Duodenal mucosa (tissue), 2 donors: Measurements from ENCODE around the gene CUX1.

Source experiments
- H3K27ac ChIP-seq: one replicate; pipeline ENCODE4 v1.7.0; 2013; ENCODE audit warnings: low read depth, low read length
- H3K27me3 ChIP-seq, 2 donors: one replicate each; pipeline ENCODE4 v1.7.0; 2013; ENCODE audit warnings: low read length in 2 of 2, control low read depth in 1 of 2; ENCODE audit not compliant: insufficient read depth in 2 of 2, control insufficient read depth in 1 of 2
- H3K36me3 ChIP-seq, 2 donors: one replicate each; pipeline ENCODE4 v1.7.0; 2013; ENCODE audit warnings: low read length in 2 of 2, control low read depth in 1 of 2; ENCODE audit not compliant: insufficient read depth in 2 of 2, control insufficient read depth in 1 of 2
- H3K4me1 ChIP-seq, 2 donors: one replicate each; pipeline ENCODE4 v1.7.0; 2013; ENCODE audit warnings: low read length in 2 of 2, control low read depth in 1 of 2; ENCODE audit not compliant: insufficient read depth in 2 of 2, control insufficient read depth in 1 of 2
- H3K4me3 ChIP-seq, 2 donors: one replicate each; pipeline ENCODE4 v1.7.0; 2013; ENCODE audit warnings: low read length in 2 of 2, low read depth in 1 of 2
- H3K9ac ChIP-seq, 2 donors: one replicate each; pipeline ENCODE4 v1.7.0; 2013; ENCODE audit warnings: low read length in 2 of 2, low read depth in 1 of 2
- H3K9me3 ChIP-seq, 2 donors: one replicate each; pipeline ENCODE4 v1.7.0; 2013; ENCODE audit warnings: low read length in 2 of 2, control low read depth in 1 of 2; ENCODE audit not compliant: control insufficient read depth in 1 of 2

Gene CUX1

DNA sequence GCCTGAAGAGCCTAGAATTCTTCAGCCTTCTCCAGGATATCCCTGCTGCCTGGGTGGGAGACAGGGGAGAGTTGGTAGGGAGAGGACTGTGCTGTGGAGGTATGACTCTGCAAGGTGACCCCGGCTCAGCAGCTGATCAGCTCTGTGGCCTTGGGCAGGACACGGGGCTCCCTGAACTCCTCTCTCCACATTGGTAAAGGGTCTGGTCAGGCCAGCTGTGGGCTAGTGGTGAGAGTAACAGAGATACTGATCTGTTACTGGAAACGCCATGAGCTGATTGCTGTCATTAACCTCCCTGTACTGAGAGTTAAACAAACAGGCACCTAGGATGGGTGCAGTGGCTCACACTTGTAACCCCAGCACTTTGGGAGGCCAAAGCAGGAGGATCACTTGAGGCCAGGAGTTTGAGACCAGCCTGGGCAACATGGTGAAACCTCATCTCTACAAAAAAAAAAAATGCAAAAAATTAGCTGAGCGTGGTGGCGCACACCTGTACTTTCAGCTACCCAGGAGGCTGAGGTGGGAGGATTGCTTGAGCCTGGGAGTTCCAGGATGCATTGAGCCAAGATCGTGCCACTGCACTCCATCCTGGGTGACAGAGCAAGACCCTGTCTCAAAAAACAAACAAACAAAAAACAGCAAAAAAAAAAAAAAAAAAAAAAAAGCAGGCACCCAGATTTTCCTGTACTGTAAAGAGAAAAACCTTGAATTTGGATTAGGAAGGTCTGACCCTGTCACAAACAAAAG, 151.5 kb downstream of the CUX1 start:
- Histone ChIP-seq H3K4me1 (no peaks in the 10 kb centered on the region), H3K9ac (no peak overlapping the region), H3K36me3 (no peaks in the 10 kb centered on the region), H3K9me3 (no peaks in the 10 kb centered on the region), H3K27ac (no peak overlapping the region), H3K4me3 (no peak overlapping the region), H3K27me3 (no peaks in the 10 kb centered on the region)

DNA sequence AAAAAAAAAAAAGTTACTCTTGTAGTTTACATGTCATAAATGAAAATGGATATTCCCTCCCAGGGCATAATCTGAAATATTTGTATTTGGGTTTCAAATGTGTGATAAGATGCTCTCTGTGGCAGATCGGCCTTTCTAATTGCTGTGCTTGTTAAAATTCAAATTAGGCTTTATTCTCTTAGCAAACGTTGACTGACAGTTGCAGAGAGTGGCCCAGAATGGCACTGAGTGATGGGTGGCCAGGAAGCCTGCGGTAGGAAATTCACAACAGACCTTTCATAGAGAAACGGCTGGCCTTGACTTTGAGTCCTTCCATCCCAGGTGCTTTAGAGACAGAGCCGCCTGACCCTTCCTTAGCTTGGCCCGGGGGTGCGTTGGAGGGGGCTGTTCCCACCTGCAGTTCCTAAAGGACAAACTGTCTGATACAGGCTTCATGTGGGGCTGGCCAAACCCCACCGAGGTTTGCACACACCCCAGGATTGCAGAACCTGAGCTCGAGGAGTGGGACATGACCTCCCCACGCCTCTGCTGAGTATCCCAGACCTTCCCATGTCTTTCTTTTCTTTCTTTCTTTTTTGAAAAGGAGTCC, 152.7 kb downstream of the CUX1 start:
- Histone ChIP-seq H3K36me3 (no peaks in the 10 kb centered on the region), H3K4me3 (no peak overlapping the region), H3K27ac (no peak overlapping the region), H3K9me3 (no peaks in the 10 kb centered on the region), H3K4me1 (no peaks in the 10 kb centered on the region), H3K27me3 (no peaks in the 10 kb centered on the region), H3K9ac (no peak overlapping the region)

DNA sequence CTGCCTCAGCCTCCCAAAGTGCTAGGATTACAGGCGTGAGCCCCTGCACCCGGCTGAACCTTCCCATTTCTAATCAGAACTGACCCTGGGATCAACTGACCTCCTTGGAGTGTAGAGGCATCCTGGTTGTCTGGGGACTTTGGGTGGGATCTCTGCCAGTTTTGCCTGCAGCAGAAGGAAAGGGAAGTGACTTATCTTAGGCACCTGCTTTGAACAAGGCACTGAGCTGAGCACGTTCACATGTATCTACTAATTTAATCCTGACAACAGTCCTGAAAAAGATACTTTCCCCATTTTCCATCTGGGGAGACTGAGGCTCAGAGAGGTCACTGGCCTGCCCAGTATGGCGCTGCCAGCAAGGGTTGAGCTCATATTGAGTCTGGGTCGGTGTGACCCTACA, 153.4 kb downstream of the CUX1 start:
- no peaks in the 10 kb centered on the region for H3K36me3 ChIP-seq
- H3K9ac ChIP-seq = no peak overlapping the region
- H3K4me3 ChIP-seq = no peak overlapping the region
- H3K27ac ChIP-seq = no peak overlapping the region
- H3K27me3 ChIP-seq = no peaks in the 10 kb centered on the region
- H3K4me1 ChIP-seq = no peaks in the 10 kb centered on the region
- no peaks in the 10 kb centered on the region for H3K9me3 ChIP-seq

DNA sequence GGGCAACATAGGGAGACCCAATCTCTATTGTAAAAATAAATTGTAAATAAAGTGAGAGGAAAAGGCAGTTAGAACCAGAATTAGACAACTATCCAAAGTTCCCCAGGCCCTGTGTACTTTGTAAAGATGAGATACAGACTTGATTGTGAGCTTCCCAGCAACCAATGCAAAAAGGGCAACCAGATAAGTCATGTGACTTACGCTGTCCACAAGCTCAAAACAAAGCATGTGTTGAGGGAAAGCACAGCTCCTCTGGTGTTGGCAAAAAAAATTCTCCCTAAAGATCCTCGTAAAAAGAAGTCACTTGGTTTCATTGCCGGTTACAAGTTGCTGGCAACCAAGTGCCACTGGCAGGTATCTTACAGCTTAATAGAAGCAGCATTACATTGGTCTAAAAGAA, 154.0 kb downstream of the CUX1 start:
- Histone ChIP-seq H3K27ac (no peak overlapping the region), H3K36me3 (no peaks in the 10 kb centered on the region), H3K9me3 (no peaks in the 10 kb centered on the region), H3K27me3 (no peaks in the 10 kb centered on the region), H3K9ac (no peak overlapping the region), H3K4me3 (no peak overlapping the region), H3K4me1 (no peaks in the 10 kb centered on the region)

DNA sequence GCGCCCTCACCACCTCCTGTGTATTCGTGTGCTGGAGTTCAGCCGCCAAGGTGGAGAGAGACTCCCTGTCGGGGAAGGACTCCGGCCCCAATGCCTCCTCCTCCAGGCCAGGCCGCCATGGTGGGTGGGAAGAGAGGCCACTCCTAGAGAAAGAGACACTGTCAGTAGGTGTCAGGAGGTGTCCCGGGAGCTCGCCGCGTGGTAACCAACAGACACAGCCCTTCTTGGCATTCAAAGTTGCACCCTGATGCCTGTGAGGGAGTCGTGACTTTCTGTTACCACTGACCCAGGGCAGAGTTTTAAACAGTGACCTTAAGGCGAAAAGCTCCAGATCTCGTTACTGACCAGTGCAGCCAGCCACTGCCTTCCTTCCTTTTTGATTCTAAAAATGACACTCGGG, 155.2 kb downstream of the CUX1 start:
- no peaks in the 10 kb centered on the region for H3K36me3 ChIP-seq
- H3K9ac ChIP-seq = no peak overlapping the region
- no peaks in the 10 kb centered on the region for H3K9me3 ChIP-seq
- no peak overlapping the region for H3K27ac ChIP-seq
- H3K4me3 ChIP-seq = no peak overlapping the region
- no peaks in the 10 kb centered on the region for H3K4me1 ChIP-seq
- H3K27me3 ChIP-seq = no peaks in the 10 kb centered on the region

DNA sequence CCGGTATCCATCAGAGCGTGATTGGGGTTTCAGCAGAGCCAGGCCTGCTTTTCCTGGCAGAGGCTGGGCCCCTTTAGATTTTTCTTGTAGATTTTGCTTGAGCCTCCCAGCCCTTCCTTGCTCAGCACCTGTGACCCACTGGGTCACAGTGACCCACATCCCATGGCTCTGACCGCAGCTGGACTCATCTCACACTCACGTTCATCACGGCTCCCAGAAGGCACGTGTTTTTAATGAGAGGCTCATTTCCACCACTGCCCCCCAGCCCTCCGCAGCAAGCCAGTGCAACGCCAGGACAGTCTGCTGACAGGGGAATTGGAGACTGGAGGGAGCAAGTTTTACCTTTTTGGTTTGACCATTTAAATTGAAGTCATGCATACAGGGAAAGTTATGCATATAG, 155.7 kb downstream of the CUX1 start:
- H3K4me3 ChIP-seq = no peak overlapping the region
- no peak overlapping the region for H3K27ac ChIP-seq

DNA sequence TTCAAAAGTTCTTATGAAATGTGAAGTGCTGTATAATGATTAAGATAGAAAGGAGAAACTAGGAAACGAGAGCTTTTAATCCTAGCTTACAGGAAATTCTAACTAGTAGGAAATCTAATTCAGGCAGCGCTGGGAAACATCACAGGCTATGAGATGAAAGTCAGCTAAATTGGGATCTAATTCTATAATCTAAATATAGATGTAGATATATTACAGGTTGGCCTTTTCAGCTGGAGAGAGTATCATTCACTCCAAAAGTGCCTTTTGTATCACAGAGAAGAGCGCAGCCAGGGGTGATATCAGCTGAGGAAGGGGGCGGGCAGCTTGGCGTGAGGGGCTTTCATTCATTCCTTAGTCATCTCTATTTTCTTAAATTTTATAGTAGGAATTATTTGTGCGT, 157.0 kb downstream of the CUX1 start:
- H3K4me1 ChIP-seq = no peaks in the 10 kb centered on the region
- no peak overlapping the region for H3K9ac ChIP-seq
- H3K36me3 ChIP-seq = no peaks in the 10 kb centered on the region
- H3K4me3 ChIP-seq = no peak overlapping the region
- no peak overlapping the region for H3K27ac ChIP-seq
- H3K27me3 ChIP-seq = no peaks in the 10 kb centered on the region
- no peaks in the 10 kb centered on the region for H3K9me3 ChIP-seq

More for the DNA sequence above, 155.7 kb downstream of the CUX1 start:
- no peak overlapping the region for H3K9ac ChIP-seq
- H3K27me3 ChIP-seq = no peaks in the 10 kb centered on the region
- no peaks in the 10 kb centered on the region for H3K9me3 ChIP-seq
- H3K4me1 ChIP-seq = no peaks in the 10 kb centered on the region
- H3K36me3 ChIP-seq = no peaks in the 10 kb centered on the region

DNA sequence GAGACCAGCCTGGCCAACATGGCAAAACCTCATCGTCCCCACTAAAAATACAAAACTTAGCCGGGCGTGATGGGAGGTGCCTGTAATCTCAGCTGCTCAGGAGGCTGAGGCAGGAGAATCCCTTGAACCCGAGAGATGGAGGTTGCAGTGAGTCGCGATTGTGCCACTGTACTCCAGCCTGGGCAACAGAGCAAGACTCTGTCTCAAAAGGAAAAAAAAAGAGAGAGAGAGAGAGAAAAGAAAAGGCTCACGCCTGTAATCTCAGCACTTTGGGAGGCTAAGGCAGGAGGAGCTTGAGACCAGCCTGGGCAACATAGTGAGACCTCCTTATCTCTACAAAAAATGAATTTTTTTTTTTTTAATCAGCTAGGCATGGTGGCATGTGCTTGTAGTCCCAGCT, 157.6 kb downstream of the CUX1 start:
- H3K4me3 ChIP-seq = no peak overlapping the region
- H3K9ac ChIP-seq = no peak overlapping the region
- H3K27me3 ChIP-seq = no peaks in the 10 kb centered on the region

DNA sequence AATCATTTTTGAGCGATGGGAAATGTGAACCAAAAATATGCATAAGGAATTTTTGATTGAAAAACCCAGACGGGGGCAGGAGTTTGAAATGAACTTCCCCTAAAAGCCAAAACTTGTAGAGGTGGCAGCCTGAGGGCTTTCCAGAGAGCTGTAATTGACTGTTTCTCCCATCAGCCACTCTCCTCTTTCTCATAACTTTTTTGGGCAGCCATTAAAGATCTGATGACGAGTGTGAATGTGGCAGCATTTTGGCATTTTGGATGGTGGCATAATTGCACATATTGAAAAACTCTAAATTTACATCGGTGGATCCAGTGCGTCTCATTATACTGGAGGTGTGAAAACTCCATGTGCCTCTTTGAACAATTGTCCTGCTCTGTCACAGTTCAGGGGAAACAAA, 159.0 kb downstream of the CUX1 start:
- H3K4me3 ChIP-seq = no peak overlapping the region
- no peaks in the 10 kb centered on the region for H3K9me3 ChIP-seq
- H3K9ac ChIP-seq = no peak overlapping the region
- no peaks in the 10 kb centered on the region for H3K4me1 ChIP-seq
- no peak overlapping the region for H3K27ac ChIP-seq
- no peaks in the 10 kb centered on the region for H3K27me3 ChIP-seq
- H3K36me3 ChIP-seq = peaks cover 0 to 3% of the 10 kb centered on the region in 2 donors

More for the DNA sequence above, 157.6 kb downstream of the CUX1 start:
- Histone ChIP-seq H3K27ac (no peak overlapping the region), H3K4me1 (no peaks in the 10 kb centered on the region), H3K36me3 (no peaks in the 10 kb centered on the region), H3K9me3 (no peaks in the 10 kb centered on the region)

DNA sequence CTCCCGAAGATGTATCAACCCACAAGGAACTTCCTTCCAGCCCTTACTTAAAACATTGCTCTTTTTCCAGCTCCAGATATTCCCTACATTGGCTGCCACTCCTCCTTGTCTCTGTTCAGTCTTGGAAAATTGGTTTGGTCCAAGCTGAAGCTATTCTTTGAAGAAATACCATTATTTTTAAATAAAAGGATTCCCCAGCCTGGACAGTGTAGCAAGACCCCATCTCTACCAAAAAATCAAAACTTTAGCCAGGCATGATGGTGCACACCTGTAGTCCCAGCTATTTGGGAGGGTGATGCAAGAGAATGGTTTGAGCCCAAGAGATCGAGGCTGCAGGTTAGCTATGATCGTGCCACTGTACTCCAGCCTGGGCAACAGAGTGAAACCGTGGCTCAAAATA, 159.8 kb downstream of the CUX1 start:
- H3K9me3 ChIP-seq = no peaks in the 10 kb centered on the region
- no peak overlapping the region for H3K4me3 ChIP-seq
- H3K27ac ChIP-seq = no peak overlapping the region
- H3K36me3 ChIP-seq = peaks cover 0 to 3% of the 10 kb centered on the region in 2 donors
- H3K9ac ChIP-seq = no peak overlapping the region
- H3K4me1 ChIP-seq = no peaks in the 10 kb centered on the region
- H3K27me3 ChIP-seq = no peaks in the 10 kb centered on the region
